Esophagus muscularis mucosa (tissue), 4 donors: ENCODE results near the gene GTPBP10.

ENCODE experiments used
- CTCF ChIP-seq, 3 experiments: fragments of 200-600 bp in 2 of 3; fragments of 450-650 bp in 1 of 3; sonication (generic) in 2 of 3; IDR thresholded peaks; one replicate each; pipeline ENCODE4 v1.5.1; 2017 to 2019; ENCODE audit warnings: antibody characterized with exemption in 3 of 3, mild to moderate bottlenecking in 2 of 3, moderate library complexity in 1 of 3
- EP300 ChIP-seq: sonication (generic); formaldehyde crosslinking; IDR thresholded peaks from one replicate; pipeline ENCODE4 v1.6.1; 2017; ENCODE audit warnings: antibody characterized with exemption
- POLR2A ChIP-seq: fragments of 450-650 bp; IDR thresholded peaks from one replicate; pipeline ENCODE4 v1.6.1; 2017; ENCODE audit warnings: antibody characterized with exemption, moderate library complexity, mild to moderate bottlenecking, low read depth
- POLR2AphosphoS5 ChIP-seq, 2 donors: sonication (generic); formaldehyde crosslinking; IDR thresholded peaks; one replicate each; pipeline ENCODE4 v1.6.1; 2017; ENCODE audit warnings: antibody characterized with exemption in 2 of 2

- TF ChIP-seq CTCF (IDR thresholded peaks at IDR 0.05) (no peak), POLR2A (no peak), POLR2AphosphoS5 (IDR thresholded peaks at IDR 0.05) (no peak), EP300 (no peak)
Observed at GRCh38 chr7:90322837-90323236, 23.7 kb upstream of the GTPBP10 start.
